ENCODE measurements around the gene VHLL. TPM values are rescaled to one million over a fixed set of nuclear protein-coding genes. Genes with fewer than 3 reads are reported as not detected.

The VHLL gene
- total RNA-seq, 1 experiment from 2014 or later, result not detected

- TF ChIP-seq, protein P1, sequence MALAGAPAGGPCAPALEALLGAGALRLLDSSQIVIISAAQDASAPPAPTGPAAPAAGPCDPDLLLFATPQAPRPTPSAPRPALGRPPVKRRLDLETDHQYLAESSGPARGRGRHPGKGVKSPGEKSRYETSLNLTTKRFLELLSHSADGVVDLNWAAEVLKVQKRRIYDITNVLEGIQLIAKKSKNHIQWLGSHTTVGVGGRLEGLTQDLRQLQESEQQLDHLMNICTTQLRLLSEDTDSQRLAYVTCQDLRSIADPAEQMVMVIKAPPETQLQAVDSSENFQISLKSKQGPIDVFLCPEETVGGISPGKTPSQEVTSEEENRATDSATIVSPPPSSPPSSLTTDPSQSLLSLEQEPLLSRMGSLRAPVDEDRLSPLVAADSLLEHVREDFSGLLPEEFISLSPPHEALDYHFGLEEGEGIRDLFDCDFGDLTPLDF (CRISPR knock-in tag; IDR thresholded peaks at IDR 0.05), result no peak
- TF ChIP-seq ETV6 (CRISPR knock-in tag; IDR thresholded peaks at IDR 0.05) (peak; percentile 62), MLX (CRISPR knock-in tag; IDR thresholded peaks at IDR 0.05) (no peak), NFE2L1 (CRISPR knock-in tag; IDR thresholded peaks at IDR 0.05) (no peak), FOXP1 (CRISPR knock-in tag; IDR thresholded peaks at IDR 0.05; ENCODE audit: borderline replicate concordance) (peak; percentile 31; the same call in 1 of the 2 replicates), ESRRA (CRISPR knock-in tag; IDR thresholded peaks at IDR 0.05; ENCODE audit: borderline replicate concordance) (no peak), PRRX2 (CRISPR knock-in tag; IDR thresholded peaks at IDR 0.05) (0 out of 2 replicates have a peak, but pooled peaks have one; percentile 43), CREM (CRISPR knock-in tag; IDR thresholded peaks at IDR 0.05) (peak; percentile 88), TCF7 (CRISPR knock-in tag; IDR thresholded peaks at IDR 0.05; ENCODE audit: low read depth) (no peak), ZNF219 (CRISPR knock-in tag; IDR thresholded peaks at IDR 0.05; ENCODE audit: borderline replicate concordance) (no peak), SMAD3 (CRISPR knock-in tag; IDR thresholded peaks at IDR 0.05; ENCODE audit: borderline replicate concordance) (0 out of 2 replicates have a peak, but pooled peaks have one; percentile 74), TEAD1 (CRISPR knock-in tag; IDR thresholded peaks at IDR 0.05) (peak; percentile 34; the same call in 1 of the 2 replicates), ZNF512 (CRISPR knock-in tag; IDR thresholded peaks at IDR 0.05; ENCODE audit: borderline replicate concordance) (no peak), SP1 (CRISPR knock-in tag; conservative IDR thresholded peaks at IDR 0.05) (peak; percentile 74)
- TF ChIP-seq, protein P2, sequence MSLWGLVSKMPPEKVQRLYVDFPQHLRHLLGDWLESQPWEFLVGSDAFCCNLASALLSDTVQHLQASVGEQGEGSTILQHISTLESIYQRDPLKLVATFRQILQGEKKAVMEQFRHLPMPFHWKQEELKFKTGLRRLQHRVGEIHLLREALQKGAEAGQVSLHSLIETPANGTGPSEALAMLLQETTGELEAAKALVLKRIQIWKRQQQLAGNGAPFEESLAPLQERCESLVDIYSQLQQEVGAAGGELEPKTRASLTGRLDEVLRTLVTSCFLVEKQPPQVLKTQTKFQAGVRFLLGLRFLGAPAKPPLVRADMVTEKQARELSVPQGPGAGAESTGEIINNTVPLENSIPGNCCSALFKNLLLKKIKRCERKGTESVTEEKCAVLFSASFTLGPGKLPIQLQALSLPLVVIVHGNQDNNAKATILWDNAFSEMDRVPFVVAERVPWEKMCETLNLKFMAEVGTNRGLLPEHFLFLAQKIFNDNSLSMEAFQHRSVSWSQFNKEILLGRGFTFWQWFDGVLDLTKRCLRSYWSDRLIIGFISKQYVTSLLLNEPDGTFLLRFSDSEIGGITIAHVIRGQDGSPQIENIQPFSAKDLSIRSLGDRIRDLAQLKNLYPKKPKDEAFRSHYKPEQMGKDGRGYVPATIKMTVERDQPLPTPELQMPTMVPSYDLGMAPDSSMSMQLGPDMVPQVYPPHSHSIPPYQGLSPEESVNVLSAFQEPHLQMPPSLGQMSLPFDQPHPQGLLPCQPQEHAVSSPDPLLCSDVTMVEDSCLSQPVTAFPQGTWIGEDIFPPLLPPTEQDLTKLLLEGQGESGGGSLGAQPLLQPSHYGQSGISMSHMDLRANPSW (CRISPR knock-in tag; conservative IDR thresholded peaks at IDR 0.05; ENCODE audit: low read depth), result no peak
- TF ChIP-seq, protein P3, sequence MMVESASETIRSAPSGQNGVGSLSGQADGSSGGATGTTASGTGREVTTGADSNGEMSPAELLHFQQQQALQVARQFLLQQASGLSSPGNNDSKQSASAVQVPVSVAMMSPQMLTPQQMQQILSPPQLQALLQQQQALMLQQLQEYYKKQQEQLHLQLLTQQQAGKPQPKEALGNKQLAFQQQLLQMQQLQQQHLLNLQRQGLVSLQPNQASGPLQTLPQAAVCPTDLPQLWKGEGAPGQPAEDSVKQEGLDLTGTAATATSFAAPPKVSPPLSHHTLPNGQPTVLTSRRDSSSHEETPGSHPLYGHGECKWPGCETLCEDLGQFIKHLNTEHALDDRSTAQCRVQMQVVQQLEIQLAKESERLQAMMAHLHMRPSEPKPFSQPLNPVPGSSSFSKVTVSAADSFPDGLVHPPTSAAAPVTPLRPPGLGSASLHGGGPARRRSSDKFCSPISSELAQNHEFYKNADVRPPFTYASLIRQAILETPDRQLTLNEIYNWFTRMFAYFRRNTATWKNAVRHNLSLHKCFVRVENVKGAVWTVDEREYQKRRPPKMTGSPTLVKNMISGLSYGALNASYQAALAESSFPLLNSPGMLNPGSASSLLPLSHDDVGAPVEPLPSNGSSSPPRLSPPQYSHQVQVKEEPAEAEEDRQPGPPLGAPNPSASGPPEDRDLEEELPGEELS (CRISPR knock-in tag; IDR thresholded peaks at IDR 0.05), result no peak
Measured at GRCh38 chr1:156338180-156338976, 39.3 kb upstream of the VHLL start, which contains the start of the genes CCT3 and TSACC (continued).

DNA sequence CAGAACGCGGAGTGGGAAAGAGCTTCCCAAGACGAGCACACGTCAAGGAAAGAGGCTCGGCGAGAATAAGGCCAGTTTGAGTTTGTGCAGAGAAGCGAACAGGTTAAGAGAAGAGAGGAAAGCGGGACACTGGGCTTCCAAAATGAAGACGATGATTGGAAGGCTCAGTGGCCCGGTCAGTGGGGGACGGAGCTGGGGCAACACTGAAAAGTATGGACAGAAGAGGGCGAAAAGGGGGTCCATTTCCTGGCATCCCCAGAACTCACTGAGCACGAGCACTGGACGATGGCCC, 38.7 kb upstream of the VHLL start:
- Mint-ChIP-seq H3K4me1 (peaks cover 18% of the 10 kb centered on the region), H3K27me3 (ENCODE audit: low read depth) (no peaks in the 10 kb centered on the region), H3K36me3 (peaks cover 37% of the 10 kb centered on the region), H3K4me3 (peak overlapping the region; percentile 99), H3K27ac (peak overlapping the region; percentile 96), H3K9me3 (no peaks in the 10 kb centered on the region)
- no peak for TF ChIP-seq TEAD4 (CRISPR knock-in tag; IDR thresholded peaks at IDR 0.05)
- TF ChIP-seq USF1 (CRISPR knock-in tag; IDR thresholded peaks at IDR 0.05), result 0 out of 2 replicates have a peak, but pooled peaks have one; percentile 12
- ChIA-PET POLR2A (interaction anchor here (0.6 to 2.4 kb wide), 4 partner anchors 55 to 330 kb away, joined by 3 to 10 read pairs (median 4); partner anchors contain the start of gene SMG5), CTCF (interaction anchor here (0.6 to 3.0 kb wide), 10 partner anchors 18 to 196 kb away, joined by 3 to 14 read pairs (median 4); partner anchors contain the start of genes PMF1, SLC25A44 and SMG5)
- ATAC-seq (no peak), DNase-seq (ENCODE audit: low spot score) (no peak)

Measured in WTC11 (cell line).